Stimulated activated CD4-positive, alpha-beta T cell treated with anti-CD3 and anti-CD28 coated beads, Interleukin-1b, Interleukin-23, amount 100 ng/mL, for 48 hours (primary cell): ENCODE data around the gene SYNGR2.
"Not testable (repeated sequence)": the region's sequence is repeated elsewhere in the genome, so short reads cannot be mapped to it uniquely, and the experiment has no call there.

Source experiments
- DNase-seq: peaks from one replicate; pipeline ENCODE4 v3.0.0-alpha.2; 2020

Gene SYNGR2

GRCh38 chr17:78144147-78144719, 24.1 kb upstream of the SYNGR2 start:
- no peak for DNase-seq

- DNase-seq, result no peak
Measured at GRCh38 chr17:78144736-78145641, 23.4 kb upstream of the SYNGR2 start.

- no peak for DNase-seq
Measured at GRCh38 chr17:78146471-78146869, 21.9 kb upstream of the SYNGR2 start.

- DNase-seq, result no peak
Measured at GRCh38 chr17:78146881-78147280, 21.5 kb upstream of the SYNGR2 start.

- no peak for DNase-seq
Measured at GRCh38 chr17:78147315-78147998, 20.9 kb upstream of the SYNGR2 start.

- no peak for DNase-seq
Measured at GRCh38 chr17:78148286-78149016, 19.9 kb upstream of the SYNGR2 start.

GRCh38 chr17:78151514-78152008, 16.8 kb upstream of the SYNGR2 start:
- DNase-seq, result no peak

- no peak for DNase-seq
Measured at GRCh38 chr17:78154903-78155811, 13.2 kb upstream of the SYNGR2 start.

- DNase-seq, result no peak
Measured at GRCh38 chr17:78159575-78160158, 8.7 kb upstream of the SYNGR2 start.

GRCh38 chr17:78163881-78164747, 4.3 kb upstream of the SYNGR2 start:
- DNase-seq, result no peak

GRCh38 chr17:78164748-78165607, 3.4 kb upstream of the SYNGR2 start:
- DNase-seq, result no peak

GRCh38 chr17:78166416-78166815, 2.0 kb upstream of the SYNGR2 start:
- DNase-seq, result no peak

- peak; percentile 56 for DNase-seq
Measured at GRCh38 chr17:78168903-78169793, 767 bp downstream of the SYNGR2 start.

GRCh38 chr17:78170692-78171590, 2.6 kb downstream of the SYNGR2 start:
- no peak for DNase-seq

GRCh38 chr17:78171591-78172248, 3.3 kb downstream of the SYNGR2 start:
- DNase-seq, result not testable (repeated sequence)

- no peak for DNase-seq
Measured at GRCh38 chr17:78172249-78173051, 4.1 kb downstream of the SYNGR2 start.
